ENCODE measurements around the gene DUOX2.

DNA sequence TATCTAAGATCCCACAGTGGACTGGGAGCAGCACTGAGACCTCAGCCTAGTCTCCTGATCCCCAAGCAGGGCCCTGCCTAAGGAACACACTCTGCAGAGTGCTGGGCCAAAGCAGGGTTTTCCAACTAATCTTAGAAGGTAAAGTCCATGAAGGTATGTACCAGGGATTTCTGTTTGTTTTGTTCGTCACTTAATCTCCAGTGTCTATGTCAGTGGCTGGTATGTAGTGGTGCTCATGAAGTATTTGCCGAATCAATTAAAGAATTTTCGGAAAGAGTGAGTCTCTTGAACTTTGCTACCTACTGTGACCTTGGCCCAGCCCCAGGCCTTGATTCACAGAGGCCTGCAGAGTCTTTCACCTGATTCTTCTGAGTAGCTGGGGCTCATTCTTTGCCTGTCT lies 17.5 kb upstream of the DUOX2 start:
- TF ChIP-seq POLR2AphosphoS5 (IDR thresholded peaks at IDR 0.05; ENCODE audit: insufficient read depth in 1 of 2, low read depth in 1 of 2): no peak
- TF ChIP-seq, protein P1, sequence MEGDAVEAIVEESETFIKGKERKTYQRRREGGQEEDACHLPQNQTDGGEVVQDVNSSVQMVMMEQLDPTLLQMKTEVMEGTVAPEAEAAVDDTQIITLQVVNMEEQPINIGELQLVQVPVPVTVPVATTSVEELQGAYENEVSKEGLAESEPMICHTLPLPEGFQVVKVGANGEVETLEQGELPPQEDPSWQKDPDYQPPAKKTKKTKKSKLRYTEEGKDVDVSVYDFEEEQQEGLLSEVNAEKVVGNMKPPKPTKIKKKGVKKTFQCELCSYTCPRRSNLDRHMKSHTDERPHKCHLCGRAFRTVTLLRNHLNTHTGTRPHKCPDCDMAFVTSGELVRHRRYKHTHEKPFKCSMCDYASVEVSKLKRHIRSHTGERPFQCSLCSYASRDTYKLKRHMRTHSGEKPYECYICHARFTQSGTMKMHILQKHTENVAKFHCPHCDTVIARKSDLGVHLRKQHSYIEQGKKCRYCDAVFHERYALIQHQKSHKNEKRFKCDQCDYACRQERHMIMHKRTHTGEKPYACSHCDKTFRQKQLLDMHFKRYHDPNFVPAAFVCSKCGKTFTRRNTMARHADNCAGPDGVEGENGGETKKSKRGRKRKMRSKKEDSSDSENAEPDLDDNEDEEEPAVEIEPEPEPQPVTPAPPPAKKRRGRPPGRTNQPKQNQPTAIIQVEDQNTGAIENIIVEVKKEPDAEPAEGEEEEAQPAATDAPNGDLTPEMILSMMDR (IDR thresholded peaks at IDR 0.05): no peak
- no peak for TF ChIP-seq POLR2A (IDR thresholded peaks at IDR 0.05)
